ENCODE data around the gene SYCP2L.

- no peak for TF ChIP-seq GATAD2B (conservative IDR thresholded peaks at IDR 0.05; ENCODE audit: low read depth)
- no peak for TF ChIP-seq POLR2A (IDR thresholded peaks at IDR 0.05; ENCODE audit: low read depth, low read length)
- TF ChIP-seq, protein P1, sequence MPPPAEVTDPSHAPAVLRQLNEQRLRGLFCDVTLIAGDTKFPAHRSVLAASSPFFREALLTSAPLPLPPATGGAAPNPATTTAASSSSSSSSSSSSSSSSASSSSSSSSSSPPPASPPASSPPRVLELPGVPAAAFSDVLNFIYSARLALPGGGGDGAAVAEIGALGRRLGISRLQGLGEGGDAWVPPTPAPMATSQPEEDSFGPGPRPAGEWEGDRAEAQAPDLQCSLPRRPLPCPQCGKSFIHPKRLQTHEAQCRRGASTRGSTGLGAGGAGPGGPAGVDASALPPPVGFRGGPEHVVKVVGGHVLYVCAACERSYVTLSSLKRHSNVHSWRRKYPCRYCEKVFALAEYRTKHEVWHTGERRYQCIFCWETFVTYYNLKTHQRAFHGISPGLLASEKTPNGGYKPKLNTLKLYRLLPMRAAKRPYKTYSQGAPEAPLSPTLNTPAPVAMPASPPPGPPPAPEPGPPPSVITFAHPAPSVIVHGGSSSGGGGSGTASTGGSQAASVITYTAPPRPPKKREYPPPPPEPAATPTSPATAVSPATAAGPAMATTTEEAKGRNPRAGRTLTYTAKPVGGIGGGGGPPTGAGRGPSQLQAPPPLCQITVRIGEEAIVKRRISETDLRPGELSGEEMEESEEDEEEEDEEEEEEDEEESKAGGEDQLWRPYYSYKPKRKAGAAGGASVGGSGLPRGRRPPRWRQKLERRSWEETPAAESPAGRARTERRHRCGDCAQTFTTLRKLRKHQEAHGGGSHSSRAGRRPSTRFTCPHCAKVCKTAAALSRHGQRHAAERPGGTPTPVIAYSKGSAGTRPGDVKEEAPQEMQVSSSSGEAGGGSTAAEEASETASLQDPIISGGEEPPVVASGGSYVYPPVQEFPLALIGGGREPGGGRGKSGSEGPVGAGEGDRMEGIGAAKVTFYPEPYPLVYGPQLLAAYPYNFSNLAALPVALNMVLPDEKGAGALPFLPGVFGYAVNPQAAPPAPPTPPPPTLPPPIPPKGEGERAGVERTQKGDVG (CRISPR knock-in tag; IDR thresholded peaks at IDR 0.05): no peak
- TF ChIP-seq NFYB (IDR thresholded peaks at IDR 0.05; ENCODE audit: insufficient read depth, low read depth, low read length): no peak
- no peak for TF ChIP-seq SKIL (IDR thresholded peaks at IDR 0.05; ENCODE audit: low read depth, poor library complexity, severe bottlenecking)
- TF ChIP-seq RAD21 (IDR thresholded peaks at IDR 0.05; ENCODE audit: insufficient read depth, low read depth, low read length): no peak
Measured at GRCh38 chr6:11008821-11009220, 122.0 kb downstream of the SYCP2L start.

Data from GM12878 (cell line).